GM19328 (cell line): Measurements from ENCODE around the gene ULBP1.
"Not testable (repeated sequence)": the region's sequence is repeated elsewhere in the genome, so short reads cannot be mapped to it uniquely, and the experiment has no call there.

Experiments
- ATAC-seq: cut with Tn5 transposase; IDR thresholded peaks from one replicate; pipeline ENCODE4 v1.9.1; 2021; ENCODE audit warnings: mild to moderate bottlenecking, moderate library complexity; ENCODE audit not compliant: unreplicated experiment

Gene ULBP1

DNA sequence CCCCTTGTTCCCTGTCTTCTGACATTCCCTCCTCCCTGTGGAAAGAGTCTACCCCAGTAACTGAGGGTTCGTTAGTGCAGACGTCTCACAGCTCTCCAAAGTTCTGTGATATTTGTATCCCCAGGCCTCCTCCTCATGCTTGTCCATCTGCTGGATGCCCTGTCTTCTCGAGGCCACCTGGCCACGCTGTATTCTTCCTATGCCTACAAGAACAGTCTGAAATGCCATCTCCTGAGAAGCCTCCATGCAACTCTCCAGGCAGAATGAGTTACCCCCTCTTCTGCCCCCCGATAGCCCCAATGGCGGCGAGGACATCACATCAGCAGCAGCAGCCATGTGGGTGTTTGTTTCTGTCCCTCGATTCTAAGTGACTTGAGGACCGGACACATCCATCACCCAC lies 12.6 kb upstream of the ULBP1 start:
- no peak for ATAC-seq

GRCh38 chr6:149951626-149952025 lies 12.1 kb upstream of the ULBP1 start:
- ATAC-seq = no peak

- ATAC-seq = not testable (repeated sequence)
These were observed 10.4 kb upstream of the ULBP1 start for GRCh38 chr6:149953390-149953789.

DNA sequence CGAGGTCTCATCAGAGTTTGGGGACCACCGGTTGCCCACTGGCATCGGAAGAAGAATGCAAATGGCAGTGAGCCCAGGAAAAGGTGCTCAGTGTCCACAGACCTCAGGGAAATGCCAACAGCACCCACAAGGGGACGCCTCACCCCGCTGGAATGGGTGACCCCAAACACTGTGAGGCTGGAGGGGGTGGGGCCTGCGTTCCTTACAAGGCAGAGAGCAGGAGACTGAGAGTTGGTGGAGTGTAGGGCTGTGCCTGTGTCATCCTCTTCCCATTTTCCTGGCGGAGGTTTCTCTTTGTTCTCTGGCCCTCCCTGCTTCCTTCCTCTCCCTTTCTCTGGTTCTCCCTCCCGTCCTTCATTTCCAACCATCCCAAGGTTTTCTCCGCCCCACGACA lies 9.8 kb upstream of the ULBP1 start:
- not testable (repeated sequence) for ATAC-seq

- not testable (repeated sequence) for ATAC-seq
These were observed 9.3 kb upstream of the ULBP1 start for GRCh38 chr6:149954328-149954983.

DNA sequence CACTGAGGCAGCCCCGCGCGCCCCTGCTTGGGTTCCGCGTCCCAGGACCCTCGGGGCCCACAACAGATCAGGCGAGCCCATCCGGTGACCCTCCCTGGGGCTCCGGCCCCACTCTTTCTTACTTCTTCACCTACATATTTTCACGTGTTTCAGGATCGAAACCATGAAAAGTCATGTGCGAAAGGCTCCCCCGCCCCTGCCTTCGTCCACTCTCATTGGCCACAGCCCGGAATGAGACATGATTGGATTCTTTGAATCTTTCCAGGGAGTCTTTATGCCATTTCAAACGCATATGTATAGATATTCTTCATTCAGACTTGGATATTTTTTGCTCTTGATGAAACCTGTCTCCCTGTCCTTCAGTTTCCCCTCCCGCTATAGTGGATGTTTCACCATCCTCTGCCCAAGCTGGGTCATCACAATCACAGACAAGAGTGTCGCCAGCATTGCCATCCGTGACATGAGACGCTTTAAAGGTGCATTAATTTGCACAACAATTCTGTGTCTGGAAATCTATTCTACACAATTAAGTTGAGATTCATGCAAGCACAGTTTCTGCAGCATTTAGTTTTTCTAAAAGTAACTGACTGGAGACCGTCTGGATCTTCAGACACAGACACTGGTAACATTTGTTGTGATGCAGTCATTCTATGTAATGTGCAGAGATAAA lies 8.6 kb upstream of the ULBP1 start:
- ATAC-seq = not testable (repeated sequence)

DNA sequence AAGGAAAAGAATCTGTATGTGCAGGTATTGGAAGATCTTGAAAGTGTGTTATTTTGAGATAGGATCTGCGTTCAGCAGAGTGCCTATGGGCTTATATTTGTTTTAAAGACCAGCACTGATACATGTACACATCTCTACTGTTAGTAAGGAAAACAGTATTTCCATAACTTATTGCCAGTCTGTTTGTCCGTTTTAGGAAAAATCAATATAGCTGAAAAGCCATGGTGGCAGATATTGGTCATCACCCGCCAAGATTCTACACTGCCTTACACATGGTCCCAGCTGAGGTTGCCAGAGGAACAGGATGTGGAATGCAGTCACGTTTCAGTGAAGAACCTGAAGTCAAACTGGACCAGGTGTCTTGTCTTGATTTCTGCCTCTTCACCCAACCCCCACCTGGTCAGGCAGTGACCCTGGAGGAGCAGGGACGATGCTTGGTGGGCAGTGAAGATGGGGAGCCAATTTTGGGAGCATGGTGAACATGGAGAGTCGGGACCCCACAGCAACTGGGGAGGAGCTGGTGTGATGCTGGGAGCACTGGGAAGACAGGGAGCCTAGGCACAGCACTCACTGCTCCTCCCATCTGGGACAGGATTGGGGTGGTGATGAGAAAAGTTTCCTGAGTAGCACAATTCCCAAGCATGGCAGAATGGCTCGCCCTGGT lies 8.0 kb upstream of the ULBP1 start:
- not testable (repeated sequence) for ATAC-seq

DNA sequence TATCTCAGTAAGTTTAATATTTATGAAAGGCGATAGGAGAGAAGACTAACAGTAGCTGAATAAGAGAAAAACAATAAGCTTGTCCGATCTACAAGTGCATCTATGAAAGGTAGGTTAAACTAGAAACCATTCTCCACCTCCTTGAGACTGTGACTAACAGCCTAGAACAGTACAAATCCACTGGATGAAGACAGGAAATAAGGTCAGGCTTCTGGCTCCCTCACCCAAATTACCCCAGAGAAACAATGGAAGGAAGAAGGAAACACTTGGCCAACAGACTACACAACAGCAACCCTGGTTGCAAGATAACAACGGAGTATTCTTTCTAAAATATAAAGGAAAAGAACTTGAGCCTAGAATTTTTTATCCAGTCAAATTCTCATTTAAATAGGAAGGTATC lies 5.6 kb upstream of the ULBP1 start:
- ATAC-seq = not testable (repeated sequence)

DNA sequence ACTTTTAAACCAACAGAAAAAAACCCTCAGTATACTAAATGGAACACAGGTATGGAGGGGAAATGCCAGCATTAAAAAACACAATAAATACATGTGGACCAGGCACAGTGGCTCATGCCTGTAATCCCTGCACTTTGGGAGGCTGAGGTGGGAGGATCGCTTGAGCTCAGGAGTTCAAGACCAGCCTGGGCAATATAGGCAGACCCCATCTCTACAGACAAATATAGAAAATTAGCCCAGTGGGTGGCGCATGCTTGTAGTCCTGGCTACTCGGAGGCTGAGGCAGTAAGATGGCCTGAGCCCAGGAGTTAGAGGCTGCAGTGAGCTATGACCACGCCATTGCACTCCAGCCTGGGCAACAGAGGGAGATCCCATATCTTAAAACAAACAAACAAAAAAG lies 3.9 kb upstream of the ULBP1 start:
- not testable (repeated sequence) for ATAC-seq

DNA sequence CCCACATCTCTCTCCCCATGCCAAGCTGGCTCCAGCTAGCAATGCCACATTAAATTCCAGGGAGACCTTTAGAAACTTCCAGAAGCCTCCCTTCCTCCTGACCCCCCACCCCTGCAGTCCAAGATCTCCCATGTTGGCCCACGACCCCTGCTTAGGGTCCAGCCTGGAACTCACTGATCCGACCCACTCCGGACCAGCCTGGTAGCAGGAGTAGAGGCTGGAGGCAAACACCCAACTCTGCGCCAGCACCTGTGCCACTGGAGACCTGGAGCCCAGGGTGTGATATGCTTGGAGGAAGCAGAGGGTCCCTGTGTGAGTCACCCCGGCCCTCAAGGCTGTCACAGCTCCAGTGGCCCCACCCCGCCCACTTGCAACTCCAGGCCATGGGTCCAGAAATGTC lies 3.3 kb upstream of the ULBP1 start:
- no peak for ATAC-seq

DNA sequence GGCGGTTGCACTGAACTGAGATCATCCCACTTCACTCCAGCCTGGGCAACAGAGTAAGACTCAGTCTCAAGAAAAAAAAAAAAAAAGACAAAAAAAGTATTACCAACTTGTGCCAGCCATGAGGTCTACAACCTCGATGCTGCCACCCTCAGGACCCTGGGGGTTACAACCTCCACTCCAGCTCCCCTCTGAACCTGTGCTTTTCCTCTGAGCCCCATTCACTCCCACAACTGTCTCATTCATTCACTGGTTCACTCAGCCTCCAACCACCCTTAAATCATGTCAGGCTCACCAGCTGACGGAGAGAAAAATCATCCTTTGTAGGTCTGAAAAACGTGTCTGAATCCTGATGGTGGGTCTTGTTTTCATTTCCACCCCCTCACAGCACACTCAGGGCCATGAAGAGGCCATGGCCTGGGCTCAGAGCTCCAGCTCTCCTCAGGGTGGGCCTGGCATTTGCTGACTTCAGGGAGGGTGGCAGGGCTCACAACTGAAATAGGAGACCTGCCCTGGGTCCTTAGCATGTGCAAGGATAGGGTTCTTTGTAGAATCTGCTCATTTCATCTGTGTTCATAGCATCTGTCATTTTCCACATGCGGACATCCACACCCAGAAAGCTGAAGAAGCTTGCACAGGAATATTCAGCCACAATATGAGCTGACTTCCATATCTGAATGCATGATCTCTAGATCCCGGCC lies 1.9 kb upstream of the ULBP1 start:
- ATAC-seq = no peak

DNA sequence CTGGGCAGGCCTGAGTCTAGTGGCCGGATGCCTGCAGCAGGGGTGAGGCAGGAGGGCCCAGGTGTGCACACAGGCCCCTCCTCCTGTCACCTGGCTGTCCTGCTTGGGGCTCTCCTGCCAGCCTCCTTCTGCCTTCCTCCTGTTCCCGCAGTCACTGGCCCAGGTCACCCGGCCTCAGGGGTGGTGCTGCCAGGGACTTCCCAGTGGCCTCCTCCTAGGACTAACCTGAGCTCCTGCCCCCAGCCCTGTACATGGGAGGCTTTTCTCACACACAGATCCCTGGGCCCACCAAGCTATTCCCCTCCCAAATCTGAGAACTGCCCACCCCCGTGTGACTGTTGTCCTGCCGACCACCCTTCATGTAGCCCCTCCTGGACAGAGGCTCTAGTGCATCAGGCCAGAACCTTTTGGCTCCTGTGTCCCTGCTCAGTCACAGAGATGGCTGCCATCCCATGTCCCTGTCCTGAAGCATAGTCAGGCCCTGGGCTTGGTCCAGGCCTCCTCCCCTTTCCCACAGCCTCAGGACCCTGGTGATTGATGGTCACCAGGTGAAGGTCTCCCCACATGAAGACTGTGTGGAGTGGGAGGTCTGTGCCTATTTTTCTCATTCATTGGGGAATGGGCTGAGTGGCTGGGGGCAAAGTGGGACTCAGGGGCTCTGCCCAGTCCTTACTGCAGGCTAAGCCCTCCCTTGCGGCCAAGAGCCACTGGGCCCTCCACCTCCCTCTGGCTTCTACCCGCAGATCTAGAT lies 1.1 kb upstream of the ULBP1 start:
- no peak for ATAC-seq

GRCh38 chr6:149963212-149963461 lies 606 bp upstream of the ULBP1 start:
- no peak for ATAC-seq

DNA sequence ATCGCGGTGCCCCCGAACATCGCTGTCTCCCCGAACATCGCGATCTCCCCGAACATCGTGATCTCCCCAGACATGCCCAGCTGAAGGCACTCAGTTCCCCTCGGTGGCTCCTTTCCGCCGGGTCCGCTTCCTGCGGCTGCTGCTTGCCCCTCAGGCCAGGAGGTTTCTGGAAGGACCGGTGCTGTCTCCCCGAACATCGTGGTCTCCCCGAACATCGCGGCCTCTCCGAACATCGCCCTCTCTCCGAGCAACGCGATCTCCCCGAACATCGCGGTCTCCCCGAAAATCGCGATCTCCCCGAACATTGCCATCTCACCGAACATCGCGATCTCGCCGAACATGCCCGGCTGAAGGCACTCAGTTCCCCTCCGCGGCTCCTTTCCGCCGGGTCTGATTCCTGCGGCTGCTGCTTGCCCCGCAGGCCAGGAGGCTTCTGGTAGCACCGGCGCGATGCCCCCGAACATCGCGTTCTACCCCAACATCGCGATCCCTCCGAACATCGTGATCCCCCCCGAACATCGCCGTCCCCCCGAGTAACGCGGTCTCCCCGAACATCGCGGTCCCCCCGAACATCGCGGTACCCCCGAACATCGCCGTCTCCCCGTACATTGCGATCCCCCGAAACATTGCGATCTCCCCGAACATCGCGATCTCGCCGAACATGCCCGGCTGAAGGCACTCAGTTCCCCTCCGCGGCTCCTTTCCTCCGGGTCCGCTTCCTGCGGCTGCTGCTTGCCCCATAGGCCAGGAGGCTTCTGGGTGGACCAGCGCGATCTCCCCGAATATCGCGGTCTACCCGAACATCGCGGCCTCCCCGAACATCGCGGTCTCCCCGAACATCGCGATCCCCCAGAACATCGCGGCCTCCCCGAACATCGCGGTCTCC lies 808 bp downstream of the ULBP1 start:
- ATAC-seq = no peak

- ATAC-seq = no peak
These were observed 1.7 kb downstream of the ULBP1 start for GRCh38 chr6:149965194-149966020.

GRCh38 chr6:149966319-149966718 lies 2.6 kb downstream of the ULBP1 start:
- not testable (repeated sequence) for ATAC-seq

GRCh38 chr6:149967591-149967990 lies 3.8 kb downstream of the ULBP1 start:
- ATAC-seq = no peak

DNA sequence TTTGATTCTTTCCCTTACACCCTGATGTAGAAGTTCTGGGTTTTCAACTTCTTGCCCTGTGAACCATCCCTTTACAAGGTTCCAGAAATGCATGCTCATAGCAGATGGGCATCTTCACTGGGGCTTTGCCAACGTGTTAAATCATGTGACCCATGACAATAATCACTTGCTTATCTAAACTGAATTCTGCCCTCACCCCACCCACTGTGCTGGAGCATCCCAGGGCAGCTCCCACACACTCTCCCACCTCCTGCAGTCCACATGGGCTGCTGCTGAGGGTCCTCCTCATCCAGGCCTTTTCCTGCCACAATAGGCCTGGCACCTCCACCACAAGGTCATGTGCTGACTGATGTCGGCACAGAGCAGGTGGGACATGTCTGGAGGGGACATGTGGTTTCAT lies 4.3 kb downstream of the ULBP1 start:
- ATAC-seq = not testable (repeated sequence)

GRCh38 chr6:149968909-149969308 lies 5.2 kb downstream of the ULBP1 start:
- not testable (repeated sequence) for ATAC-seq
